Measurements from ENCODE around the gene MYO3B. TPM values are rescaled to one million over a fixed set of nuclear protein-coding genes. Genes with fewer than 3 reads are reported as not detected.
A peak's percentile ranks its signal among the peaks of the same experiment; 100 is the strongest.
"Not testable (repeated sequence)": the region's sequence is repeated elsewhere in the genome, so short reads cannot be mapped to it uniquely, and the experiment has no call there.

The MYO3B gene
- total RNA-seq, 1 experiment from 2014 or later: 0.50 TPM

- TF ChIP-seq AR (CRISPR knock-in tag; IDR thresholded peaks at IDR 0.05) (no peak), ATF3 (CRISPR knock-in tag; conservative IDR thresholded peaks at IDR 0.05) (no peak), ZNF138 (CRISPR knock-in tag; conservative IDR thresholded peaks at IDR 0.05) (no peak), USF1 (CRISPR knock-in tag; IDR thresholded peaks at IDR 0.05) (no peak), GRHL2 (CRISPR knock-in tag; IDR thresholded peaks at IDR 0.05; ENCODE audit: insufficient replicate concordance, severe bottlenecking) (no peak)
Observed at GRCh38 chr2:170208967-170209366, 31.0 kb downstream of the MYO3B start (continued).

- CTCF ChIA-PET: interaction anchor here (0.9 kb wide), 1 partner anchor 632 kb away, joined by 3 read pairs; no protein-coding TSS in a partner anchor
- no peak overlapping the region for H3K4me3 Mint-ChIP-seq
Observed at GRCh38 chr2:170212625-170213280, 34.8 kb downstream of the MYO3B start.

GRCh38 chr2:170213281-170213625 is 35.3 kb downstream of the MYO3B start:
- DNase-seq (ENCODE audit: low spot score); ATAC-seq; H3K27me3 Mint-ChIP-seq (ENCODE audit: low read depth); H3K4me3 Mint-ChIP-seq: not testable (repeated sequence)
- H3K36me3 Mint-ChIP-seq: peaks cover 34% of the 10 kb centered on the region
- ChIA-PET CTCF (interaction anchor here (0.9 kb wide), 1 partner anchor 632 kb away, joined by 3 read pairs; no protein-coding TSS in a partner anchor), POLR2A (interaction anchor here (0.6 kb wide), 1 partner anchor 78 kb away, joined by 4 read pairs; no protein-coding TSS in a partner anchor)
- peak overlapping the region; percentile 69 for H3K27ac Mint-ChIP-seq
- H3K4me1 Mint-ChIP-seq: peaks cover 61% of the 10 kb centered on the region
- H3K9me3 Mint-ChIP-seq: peaks cover 26% of the 10 kb centered on the region

More at GRCh38 chr2:170212625-170213280, 34.8 kb downstream of the MYO3B start:
- H3K27me3 Mint-ChIP-seq (ENCODE audit: low read depth): peaks cover 6% of the 10 kb centered on the region
- POLR2A ChIA-PET: interaction anchor here (0.6 kb wide), 1 partner anchor 77 kb away, joined by 4 read pairs; no protein-coding TSS in a partner anchor
- TF ChIP-seq ETV6 (CRISPR knock-in tag; IDR thresholded peaks at IDR 0.05) (no peak), TEAD4 (CRISPR knock-in tag; IDR thresholded peaks at IDR 0.05) (no peak), MYBL2 (CRISPR knock-in tag; IDR thresholded peaks at IDR 0.05) (no peak), MAX (CRISPR knock-in tag; IDR thresholded peaks at IDR 0.05) (no peak), CTCF (IDR thresholded peaks at IDR 0.05) (no peak), ZNF416 (CRISPR knock-in tag; IDR thresholded peaks at IDR 0.05) (no peak), JUN (CRISPR knock-in tag; IDR thresholded peaks at IDR 0.05) (no peak), ZSCAN18 (CRISPR knock-in tag; IDR thresholded peaks at IDR 0.05) (no peak)
- H3K9me3 Mint-ChIP-seq: peaks cover 30% of the 10 kb centered on the region
- no peak for DNase-seq (ENCODE audit: low spot score)
- H3K4me1 Mint-ChIP-seq: peaks cover 56% of the 10 kb centered on the region
- ATAC-seq: no peak; the same call in 1 of the 2 replicates
- H3K27ac Mint-ChIP-seq: peak overlapping the region; percentile 69
- H3K36me3 Mint-ChIP-seq: peaks cover 39% of the 10 kb centered on the region

All from WTC11 (cell line).